NCI-H1417 (cell line): ENCODE measurements around the gene TPP2.

Source experiments
- DNase-seq, 3 experiments: peaks; one replicate each; lab custom pipeline; 2025; lab: John Stamatoyannopoulos, UW

Gene TPP2

GRCh38 chr13:102657630-102658029 lies 60.8 kb downstream of the TPP2 start:
- DNase-seq: no peak

GRCh38 chr13:102658660-102659059 lies 61.9 kb downstream of the TPP2 start:
- DNase-seq: peak in 1 of 3 experiments; percentile 22

- no peak for DNase-seq
These were observed 62.5 kb downstream of the TPP2 start for GRCh38 chr13:102659168-102659713.

GRCh38 chr13:102667023-102667422 lies 70.2 kb downstream of the TPP2 start:
- DNase-seq: no peak

GRCh38 chr13:102667911-102668310 lies 71.1 kb downstream of the TPP2 start:
- no peak for DNase-seq

- no peak for DNase-seq
These were observed 73.3 kb downstream of the TPP2 start for GRCh38 chr13:102670130-102670529.

- DNase-seq: no peak
These were observed 78.3 kb downstream of the TPP2 start for GRCh38 chr13:102675115-102675514.

GRCh38 chr13:102677122-102677521 lies 80.3 kb downstream of the TPP2 start:
- peak; percentile 12 to 92 (median 74) for DNase-seq

- peak in 2 of 3 experiments; percentile 59 to 70 for DNase-seq
These were observed 81.7 kb downstream of the TPP2 start for GRCh38 chr13:102678339-102679107.

GRCh38 chr13:102679449-102680132 lies 82.8 kb downstream of the TPP2 start:
- no peak for DNase-seq

- no peak for DNase-seq
These were observed 83.4 kb downstream of the TPP2 start for GRCh38 chr13:102680133-102680717.

- no peak for DNase-seq
These were observed 84.3 kb downstream of the TPP2 start for GRCh38 chr13:102680842-102681740.

GRCh38 chr13:102682211-102682610 lies 85.4 kb downstream of the TPP2 start:
- no peak for DNase-seq

- DNase-seq: no peak
These were observed 85.9 kb downstream of the TPP2 start for GRCh38 chr13:102682727-102683126.

GRCh38 chr13:102683637-102684036 lies 86.9 kb downstream of the TPP2 start:
- DNase-seq: no peak

GRCh38 chr13:102686024-102686423 lies 89.2 kb downstream of the TPP2 start:
- no peak for DNase-seq

GRCh38 chr13:102687520-102687919 lies 90.7 kb downstream of the TPP2 start:
- peak in 2 of 3 experiments; percentile 32 to 45 for DNase-seq

GRCh38 chr13:102688306-102688973 lies 91.7 kb downstream of the TPP2 start:
- DNase-seq: no peak

- DNase-seq: no peak
These were observed 94.1 kb downstream of the TPP2 start for GRCh38 chr13:102690883-102691282.

GRCh38 chr13:102692491-102692826 lies 95.7 kb downstream of the TPP2 start:
- no peak for DNase-seq

- DNase-seq: no peak
These were observed 96.5 kb downstream of the TPP2 start for GRCh38 chr13:102693250-102693649.
